Measurements from ENCODE around the gene NDUFB10. TPM values are rescaled to one million over a fixed set of nuclear protein-coding genes. Genes with fewer than 3 reads are reported as not detected.

The NDUFB10 gene
- total RNA-seq, 1 experiment from 2014 or later, result 202 TPM

DNA sequence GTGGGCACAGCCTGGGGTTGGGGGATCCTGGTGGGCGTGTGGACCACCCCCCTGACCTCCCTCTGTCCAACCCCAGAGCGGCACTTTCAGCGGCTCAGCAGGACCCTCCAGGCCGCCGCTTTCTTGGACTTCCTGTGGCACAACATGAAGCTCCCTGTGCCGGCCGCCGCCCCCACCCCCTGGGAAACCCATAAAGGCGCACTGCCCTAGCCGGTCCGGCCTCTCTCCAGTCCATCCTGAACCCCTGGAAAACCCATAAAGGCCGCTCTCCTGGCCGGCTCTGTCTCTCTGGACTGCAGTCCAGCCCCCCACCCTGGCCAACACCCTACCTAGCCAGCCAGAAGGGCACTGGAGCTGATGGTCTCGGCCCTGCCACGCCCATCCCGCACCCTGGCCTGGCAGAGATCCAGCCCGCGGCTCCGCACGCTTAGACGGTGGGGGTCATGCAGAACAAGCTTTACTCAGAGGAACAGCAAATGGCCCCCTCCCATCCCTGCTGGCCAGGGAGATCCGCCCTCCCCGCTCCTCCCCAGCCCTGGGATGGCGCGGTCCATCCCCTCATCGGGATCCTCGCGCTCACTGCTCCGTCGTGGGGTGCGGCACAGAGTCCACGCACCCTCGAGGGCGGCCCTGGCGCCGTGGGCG is 19.3 kb downstream of the NDUFB10 start:
- no peaks in the 10 kb centered on the region for H3K9me3 Mint-ChIP-seq (ENCODE audit: unreplicated experiment)
- DNase-seq (ENCODE audit: unreplicated experiment), result no peak
- intact Hi-C loops (cut with micrococcal nuclease), result no loop called here
- no peaks in the 10 kb centered on the region for H3K27me3 Mint-ChIP-seq (ENCODE audit: insufficient read depth, unreplicated experiment)
- ChIA-PET POLR2A (interaction anchor here (0.5 to 6.2 kb wide), 8 partner anchors 10 to 176 kb away, joined by 3 to 56 read pairs (median 4); partner anchors contain the start of genes NDUFB10, RPS2 and TRAF7), CTCF (interaction anchor here (0.6 kb wide), 2 partner anchors 615 to 662 kb away, joined by 3 to 4 read pairs; no protein-coding TSS in a partner anchor)
- TF ChIP-seq, protein P1, sequence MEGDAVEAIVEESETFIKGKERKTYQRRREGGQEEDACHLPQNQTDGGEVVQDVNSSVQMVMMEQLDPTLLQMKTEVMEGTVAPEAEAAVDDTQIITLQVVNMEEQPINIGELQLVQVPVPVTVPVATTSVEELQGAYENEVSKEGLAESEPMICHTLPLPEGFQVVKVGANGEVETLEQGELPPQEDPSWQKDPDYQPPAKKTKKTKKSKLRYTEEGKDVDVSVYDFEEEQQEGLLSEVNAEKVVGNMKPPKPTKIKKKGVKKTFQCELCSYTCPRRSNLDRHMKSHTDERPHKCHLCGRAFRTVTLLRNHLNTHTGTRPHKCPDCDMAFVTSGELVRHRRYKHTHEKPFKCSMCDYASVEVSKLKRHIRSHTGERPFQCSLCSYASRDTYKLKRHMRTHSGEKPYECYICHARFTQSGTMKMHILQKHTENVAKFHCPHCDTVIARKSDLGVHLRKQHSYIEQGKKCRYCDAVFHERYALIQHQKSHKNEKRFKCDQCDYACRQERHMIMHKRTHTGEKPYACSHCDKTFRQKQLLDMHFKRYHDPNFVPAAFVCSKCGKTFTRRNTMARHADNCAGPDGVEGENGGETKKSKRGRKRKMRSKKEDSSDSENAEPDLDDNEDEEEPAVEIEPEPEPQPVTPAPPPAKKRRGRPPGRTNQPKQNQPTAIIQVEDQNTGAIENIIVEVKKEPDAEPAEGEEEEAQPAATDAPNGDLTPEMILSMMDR (IDR thresholded peaks at IDR 0.05; ENCODE audit: unreplicated experiment), result no peak
- BruUV-seq (replicated peaks), result no TSS peak
- no peak overlapping the region for H3K4me3 Mint-ChIP-seq (ENCODE audit: unreplicated experiment)
- H3K27ac Mint-ChIP-seq (ENCODE audit: low read depth, unreplicated experiment), result no peak overlapping the region
- H3K4me1 Mint-ChIP-seq (ENCODE audit: insufficient read depth, unreplicated experiment), result peaks cover 6% of the 10 kb centered on the region
- H3K36me3 Mint-ChIP-seq (ENCODE audit: insufficient read depth, unreplicated experiment), result peaks cover 28% of the 10 kb centered on the region

DNA sequence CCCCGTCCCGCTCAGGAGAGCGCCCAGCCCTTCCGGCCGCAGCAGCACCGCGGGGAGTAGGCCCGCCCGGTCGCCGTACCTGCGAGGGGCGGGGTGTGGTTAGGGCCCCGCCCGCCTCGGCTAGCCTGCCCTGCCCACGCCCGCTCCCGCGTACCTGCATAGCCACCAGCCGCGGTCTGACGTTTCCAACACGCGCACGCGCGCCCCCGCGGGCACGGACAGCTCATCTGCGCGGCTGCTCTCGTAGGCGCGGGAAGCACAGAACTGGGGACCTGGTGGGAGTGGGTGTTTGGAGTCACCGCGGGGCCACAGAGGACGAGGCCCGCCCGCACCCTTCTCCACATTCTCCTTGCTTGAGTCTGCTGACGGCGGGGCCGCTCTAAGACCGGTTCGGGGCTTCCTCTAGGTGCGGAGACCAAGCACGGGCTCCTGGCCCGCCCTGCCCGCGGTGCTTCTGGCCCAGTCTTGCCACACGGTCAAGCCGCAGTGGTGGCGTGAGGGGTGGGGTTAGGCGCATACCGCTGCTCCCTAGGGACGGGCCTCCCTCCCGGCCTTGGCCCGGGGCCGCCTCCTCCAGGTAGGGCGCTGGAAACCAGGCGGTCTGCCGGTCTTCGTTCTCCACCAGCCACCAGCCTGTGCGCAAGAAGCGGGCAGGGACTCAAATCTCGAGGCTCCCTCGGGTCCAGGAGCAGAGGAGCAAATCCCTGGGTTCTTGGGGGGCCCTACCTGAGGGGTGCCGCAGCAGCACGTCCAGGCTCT is 20.1 kb downstream of the NDUFB10 start:
- ChIA-PET POLR2A (interaction anchor here (0.6 to 6.2 kb wide), 6 partner anchors 9 to 176 kb away, joined by 3 to 56 read pairs (median 6); partner anchors contain the start of genes RPS2 and TRAF7), CTCF (interaction anchor here (0.7 kb wide), 1 partner anchor 25 kb away, joined by 4 read pairs; no protein-coding TSS in a partner anchor)
- Mint-ChIP-seq H3K27me3 (ENCODE audit: insufficient read depth, unreplicated experiment) (no peaks in the 10 kb centered on the region), H3K4me3 (ENCODE audit: unreplicated experiment) (peak overlapping the region; percentile 52), H3K27ac (ENCODE audit: low read depth, unreplicated experiment) (peak overlapping the region; percentile 49), H3K36me3 (ENCODE audit: insufficient read depth, unreplicated experiment) (peaks cover 31% of the 10 kb centered on the region), H3K9me3 (ENCODE audit: unreplicated experiment) (no peaks in the 10 kb centered on the region), H3K4me1 (ENCODE audit: insufficient read depth, unreplicated experiment) (peaks cover 6% of the 10 kb centered on the region)
- no TSS peak for BruUV-seq (replicated peaks)
- DNase-seq (ENCODE audit: unreplicated experiment), result peak; percentile 64
- TF ChIP-seq, protein P1 (IDR thresholded peaks at IDR 0.05; ENCODE audit: unreplicated experiment), result no peak
- intact Hi-C loops (cut with micrococcal nuclease), result no loop called here

GRCh38 chr16:1980030-1980769 is 20.9 kb downstream of the NDUFB10 start:
- no peaks in the 10 kb centered on the region for H3K9me3 Mint-ChIP-seq (ENCODE audit: unreplicated experiment)
- H3K4me1 Mint-ChIP-seq (ENCODE audit: insufficient read depth, unreplicated experiment), result peaks cover 6% of the 10 kb centered on the region
- intact Hi-C loops (cut with micrococcal nuclease), result no loop called here
- peak overlapping the region; percentile 52 for H3K4me3 Mint-ChIP-seq (ENCODE audit: unreplicated experiment)
- H3K27ac Mint-ChIP-seq (ENCODE audit: low read depth, unreplicated experiment), result no peak overlapping the region
- no peak for DNase-seq (ENCODE audit: unreplicated experiment)
- POLR2A ChIA-PET, result interaction anchor here (0.7 to 6.2 kb wide), 5 partner anchors 8 to 241 kb away, joined by 3 to 56 read pairs (median 4); partner anchors contain the start of genes RPS2, TBL3 and TRAF7
- no TSS peak for BruUV-seq (replicated peaks)
- CTCF ChIA-PET, result no interaction called here
- TF ChIP-seq, protein P1 (IDR thresholded peaks at IDR 0.05; ENCODE audit: unreplicated experiment), result no peak
- H3K27me3 Mint-ChIP-seq (ENCODE audit: insufficient read depth, unreplicated experiment), result no peaks in the 10 kb centered on the region
- peaks cover 34% of the 10 kb centered on the region for H3K36me3 Mint-ChIP-seq (ENCODE audit: insufficient read depth, unreplicated experiment)

Measured in MCF 10A (cell line).